Stimulated activated CD8-positive, alpha-beta memory T cell treated with anti-CD3 and anti-CD28 coated beads, Interleukin-7, amount 100 ng/mL, for 4 hours (primary cell): ENCODE data around the gene LCN10.

Experiments
- DNase-seq, 2 donors: peaks; one replicate each; pipeline ENCODE4 v3.0.0-alpha.2; 2020; ENCODE audit warnings: low read depth in 2 of 2

Gene LCN10

GRCh38 chr9:136738960-136739359 lies 3.8 kb downstream of the LCN10 start:
- DNase-seq, result no peak

DNA sequence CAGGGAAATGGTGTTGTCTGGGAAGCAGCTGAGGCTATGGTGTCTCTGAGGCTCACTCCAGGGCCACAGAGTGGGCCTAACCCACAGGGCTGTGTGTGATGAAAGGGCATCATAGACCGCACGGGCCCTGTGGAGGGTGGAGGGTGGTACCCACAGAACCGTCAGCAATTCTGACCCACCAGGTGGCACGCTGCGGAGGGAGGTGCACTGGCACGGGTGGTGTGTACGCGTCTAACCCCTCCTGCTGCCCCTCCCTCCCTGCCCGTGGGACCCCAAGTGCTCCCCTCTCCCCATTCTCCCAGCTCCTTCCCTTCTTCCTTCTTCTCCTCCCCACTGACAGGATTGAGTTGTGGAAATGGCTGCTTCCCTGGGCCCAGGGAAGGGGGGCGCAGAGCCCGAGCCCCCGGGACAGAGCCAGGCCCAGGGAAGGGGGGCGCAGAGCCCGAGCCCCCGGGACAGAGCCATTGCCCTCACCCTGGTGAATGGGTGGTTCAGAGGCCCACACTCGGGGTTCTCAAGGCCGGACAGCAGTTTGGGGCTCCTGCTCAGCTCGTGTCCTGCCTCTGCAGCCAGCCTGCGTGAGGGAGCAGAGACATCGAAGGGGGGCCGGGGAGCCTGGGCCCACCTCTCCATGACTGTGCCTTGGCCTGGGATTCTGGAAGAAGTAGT lies 6.8 kb downstream of the LCN10 start:
- no peak for DNase-seq

DNA sequence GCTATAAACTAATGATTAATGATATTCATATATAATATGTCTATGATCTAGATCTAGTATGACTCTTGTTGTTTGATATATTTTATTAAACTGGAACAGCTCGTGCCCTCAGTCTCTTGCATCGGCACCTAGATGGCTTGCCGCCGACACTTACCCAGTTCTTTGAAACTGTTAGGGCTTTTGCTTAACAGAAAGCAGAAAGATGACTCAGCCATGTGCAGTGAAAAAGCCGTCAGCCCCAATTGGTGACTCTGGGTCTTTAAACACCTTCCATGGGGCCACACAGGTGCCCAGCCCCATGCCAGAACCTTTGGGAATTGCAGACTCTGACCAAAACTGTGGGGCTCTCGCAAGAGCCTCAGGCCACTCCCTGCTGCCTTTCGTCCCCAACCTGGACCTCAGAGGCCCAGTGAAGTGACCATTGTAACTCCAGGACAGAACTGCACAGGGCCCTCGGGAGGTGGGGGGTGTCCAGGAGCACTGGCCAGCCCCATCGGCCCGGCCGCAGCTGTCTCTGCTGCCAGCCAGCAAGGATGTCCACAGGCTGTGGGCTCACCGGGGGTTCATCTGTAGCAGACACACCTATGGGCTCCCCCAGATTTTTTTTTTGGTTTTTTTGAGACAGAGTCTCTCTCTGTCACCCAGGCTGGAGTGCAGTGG lies 7.8 kb downstream of the LCN10 start:
- no peak for DNase-seq

DNA sequence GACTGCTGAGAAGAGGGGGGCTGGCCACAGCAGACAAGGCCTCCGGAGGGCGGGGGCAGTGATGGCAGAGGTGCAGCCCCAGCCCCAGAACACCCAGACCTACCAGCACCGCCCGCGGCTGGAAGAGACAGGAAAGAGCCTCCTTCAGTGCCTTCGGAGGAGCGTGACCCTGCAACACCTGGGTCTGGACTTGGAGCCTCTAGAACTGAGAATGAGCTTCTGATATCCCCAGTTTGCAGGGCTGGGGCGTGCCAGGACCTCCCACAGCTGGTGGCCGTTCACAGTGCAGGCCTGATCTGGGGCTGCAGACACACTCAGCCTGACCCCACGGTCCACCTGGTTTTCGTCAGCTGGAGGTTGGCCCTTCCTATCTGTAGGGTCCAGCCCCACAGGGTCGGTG lies 9.1 kb downstream of the LCN10 start:
- no peak for DNase-seq

- DNase-seq, result no peak
Observed at GRCh38 chr9:136732444-136733178, 10.1 kb downstream of the LCN10 start.

GRCh38 chr9:136729926-136730325 lies 12.8 kb downstream of the LCN10 start:
- no peak for DNase-seq

DNA sequence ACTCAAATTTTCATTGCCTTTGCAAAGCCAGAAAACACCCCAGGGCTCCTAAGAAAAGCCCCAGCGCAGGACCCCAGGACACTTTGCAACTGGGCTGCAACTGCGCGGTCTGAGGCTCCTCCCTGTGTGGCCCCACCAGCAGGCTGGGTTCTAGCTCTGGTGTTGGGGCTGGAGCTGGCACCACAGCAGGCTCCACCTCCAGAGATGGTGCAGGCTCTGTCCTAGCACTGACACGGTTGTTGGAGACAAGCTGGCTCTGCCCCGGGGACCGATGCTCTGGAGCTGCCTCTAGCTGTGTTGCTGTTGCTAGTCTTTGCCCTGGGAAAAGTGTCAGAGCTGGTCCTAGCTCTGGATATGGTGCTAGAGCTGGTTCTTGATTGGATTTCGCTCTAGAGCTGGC lies 13.6 kb downstream of the LCN10 start:
- no peak for DNase-seq

DNA sequence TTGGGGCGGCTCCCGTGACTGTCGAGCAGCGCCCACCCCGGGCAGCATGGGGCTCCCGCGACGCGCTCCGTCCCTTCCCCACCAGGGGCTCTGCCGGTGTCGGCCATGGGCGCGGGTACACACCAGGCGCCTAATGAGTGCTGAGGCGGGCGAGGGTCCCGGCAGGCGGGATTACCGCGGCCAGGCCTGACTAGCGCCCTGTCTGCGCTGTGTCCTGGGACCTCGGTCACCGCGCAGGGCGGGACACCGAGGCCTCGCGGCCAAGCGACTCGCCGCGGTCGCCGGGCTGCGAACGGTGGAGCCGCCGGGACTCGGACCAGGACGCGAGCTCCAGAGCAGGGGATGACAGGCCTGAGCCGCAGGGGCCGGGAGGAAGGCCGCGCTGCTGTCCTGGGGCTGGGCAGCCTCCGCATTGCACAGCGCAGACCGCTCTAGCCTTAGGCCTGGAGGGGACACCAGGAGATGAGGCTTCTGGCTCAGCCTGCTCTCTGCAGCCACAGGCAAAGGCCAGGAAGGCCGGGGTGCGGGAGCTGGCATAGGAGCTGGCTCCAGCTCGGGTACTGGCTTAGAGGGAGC lies 14.1 kb downstream of the LCN10 start:
- DNase-seq, result no peak

GRCh38 chr9:136728080-136728547 lies 14.6 kb downstream of the LCN10 start:
- peak; percentile 83 to 88 for DNase-seq

DNA sequence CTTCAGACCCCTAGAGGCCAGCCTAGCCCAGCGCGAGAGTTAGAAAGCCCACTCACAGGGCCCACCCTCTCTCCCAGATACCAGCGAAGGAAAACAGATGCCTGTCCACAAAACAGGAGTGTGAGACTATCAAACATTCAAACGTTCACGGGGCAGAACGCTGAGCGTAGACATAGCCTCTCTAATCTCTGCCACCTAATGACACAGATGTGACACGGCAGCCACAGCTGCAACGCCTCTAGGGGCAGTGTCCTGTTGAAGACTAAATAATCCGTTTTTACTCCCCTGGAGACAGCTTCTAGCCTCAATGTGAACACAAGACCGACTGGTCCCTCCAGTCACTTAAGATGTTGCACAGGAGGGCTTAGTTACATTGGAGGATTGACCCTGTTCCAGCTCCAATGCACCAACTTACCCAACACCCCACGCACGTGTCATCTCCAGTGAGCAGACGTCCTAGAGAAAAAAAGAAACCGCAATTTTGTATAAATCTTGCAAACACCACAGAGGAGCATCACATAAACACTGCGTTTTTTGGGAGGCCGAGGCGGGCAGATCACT lies 16.0 kb downstream of the LCN10 start:
- no peak for DNase-seq

- no peak for DNase-seq
Observed at GRCh38 chr9:136726118-136726517, 16.6 kb downstream of the LCN10 start.

- no peak for DNase-seq
Observed at GRCh38 chr9:136725612-136726011, 17.1 kb downstream of the LCN10 start.

DNA sequence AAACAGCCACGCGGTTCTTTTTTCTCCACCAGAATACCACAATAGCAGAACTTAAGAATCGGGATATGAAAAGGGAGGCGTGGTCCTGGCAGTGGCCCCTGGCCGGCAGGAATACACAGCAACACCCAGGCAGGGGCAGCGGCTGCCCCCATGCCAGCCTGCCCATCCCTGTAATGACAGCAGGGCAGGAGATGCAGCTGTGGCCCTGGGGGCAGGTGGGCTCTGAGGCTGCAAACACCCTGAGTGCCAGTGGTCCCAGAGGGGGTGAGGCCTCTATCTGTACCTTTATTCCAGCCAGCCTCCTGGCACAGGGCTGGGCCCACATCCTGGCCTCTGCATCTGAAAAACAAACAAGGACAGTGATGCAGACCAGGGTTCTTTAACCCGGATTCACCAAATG lies 18.0 kb downstream of the LCN10 start:
- DNase-seq, result no peak

GRCh38 chr9:136723989-136724388 lies 18.8 kb downstream of the LCN10 start:
- no peak for DNase-seq

GRCh38 chr9:136723362-136723976 lies 19.3 kb downstream of the LCN10 start:
- no peak for DNase-seq

- DNase-seq, result no peak
Observed at GRCh38 chr9:136722969-136723356, 19.8 kb downstream of the LCN10 start.

DNA sequence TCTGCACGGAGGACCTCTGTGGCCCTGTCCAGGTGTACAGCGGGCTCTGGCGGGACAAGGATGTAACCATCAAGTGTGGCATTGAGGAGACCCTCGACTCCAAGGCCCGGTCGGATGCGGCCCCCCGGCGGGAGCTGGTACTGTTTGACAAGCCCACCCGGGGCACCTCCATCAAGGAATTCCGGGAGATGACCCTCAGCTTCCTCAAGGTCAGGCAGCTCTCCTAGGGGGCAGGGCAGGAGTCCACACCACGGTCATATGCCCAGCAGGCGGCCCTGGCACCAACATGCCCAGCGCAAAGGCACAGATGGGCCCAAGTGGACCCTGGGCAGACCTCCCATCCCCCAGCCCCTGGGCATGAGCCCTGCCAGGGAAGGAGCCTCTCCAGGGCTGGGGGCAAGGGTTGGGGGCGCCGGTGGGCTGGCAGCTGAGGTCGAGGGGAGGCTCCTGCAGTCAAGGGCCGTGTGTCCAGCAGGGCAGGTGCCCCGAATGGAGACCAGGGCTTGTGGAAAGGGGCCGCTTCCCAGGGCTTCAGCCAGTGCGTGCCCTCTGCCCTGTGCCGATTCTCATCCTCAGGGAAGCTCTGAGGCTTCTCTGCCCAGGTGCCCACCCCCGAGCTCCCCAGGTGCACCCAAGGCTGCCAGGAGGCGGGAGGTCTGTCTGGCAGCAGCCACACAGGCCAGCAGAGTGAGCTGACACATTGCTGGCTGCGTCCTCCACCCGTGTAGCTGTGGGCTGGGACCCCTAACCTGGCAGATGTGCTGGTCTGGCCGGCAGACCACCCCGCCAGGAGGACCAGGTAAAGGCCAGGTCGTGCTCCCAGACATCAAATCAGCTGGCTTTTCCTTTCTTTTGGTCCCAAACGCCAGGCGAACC lies 20.4 kb downstream of the LCN10 start:
- no peak for DNase-seq

DNA sequence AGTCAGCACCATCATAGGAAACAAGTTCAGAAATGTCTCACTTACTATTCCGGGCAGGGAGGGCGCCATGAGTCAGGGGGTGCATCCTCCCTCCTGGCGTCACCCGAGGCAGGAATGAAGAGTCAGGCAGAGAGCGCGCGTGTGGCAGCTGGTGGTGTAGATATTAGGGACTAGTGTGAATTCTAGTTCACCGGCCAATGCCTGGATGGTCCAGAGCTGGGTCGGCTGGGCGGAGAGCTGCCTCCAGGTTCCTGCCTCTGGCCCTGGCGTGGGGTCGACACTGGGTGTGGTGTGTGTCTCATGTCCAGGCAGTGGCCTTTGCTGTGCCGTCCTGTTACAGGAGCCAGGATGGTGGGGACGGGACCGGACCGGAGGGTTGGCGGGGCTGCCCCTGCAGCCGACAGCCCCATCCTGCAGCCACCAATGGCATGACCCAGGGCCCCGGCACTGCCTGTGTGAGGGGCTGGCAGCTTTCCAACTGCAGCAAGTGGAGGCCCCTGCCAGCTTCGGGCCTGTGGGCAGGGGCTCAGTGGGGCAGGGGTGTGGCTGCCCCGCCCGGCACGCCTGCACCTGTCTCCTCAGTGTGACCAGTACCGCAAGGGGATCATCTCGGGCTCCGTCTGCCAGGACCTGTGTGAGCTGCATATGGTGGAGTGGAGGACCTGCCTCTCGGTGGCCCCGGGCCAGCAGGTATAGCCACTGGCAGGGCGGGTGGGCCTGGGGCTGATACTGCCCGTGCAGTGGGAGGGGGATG lies 21.2 kb downstream of the LCN10 start:
- DNase-seq, result no peak

DNA sequence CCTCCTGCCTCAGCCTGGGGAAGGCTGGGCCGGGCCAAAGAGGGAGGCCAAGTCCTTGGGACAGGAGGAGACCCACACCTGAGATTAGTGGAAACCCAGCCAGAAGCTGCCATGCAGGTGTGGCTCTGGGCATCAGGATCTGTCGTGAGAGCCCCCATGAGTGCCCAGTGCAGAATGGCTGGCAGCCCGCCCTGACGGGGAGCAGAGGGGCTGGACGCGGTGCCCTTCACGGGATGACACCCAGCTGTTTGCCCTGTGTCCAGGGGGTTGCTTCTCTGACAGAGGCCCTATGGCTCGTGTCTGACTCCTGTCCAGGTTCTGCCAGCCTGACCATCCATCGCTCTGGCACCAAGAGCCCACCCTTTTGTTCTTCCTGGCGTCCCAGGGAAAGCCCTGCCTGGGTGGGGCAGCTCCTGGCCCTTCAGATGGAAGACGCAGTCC lies 21.8 kb downstream of the LCN10 start:
- no peak for DNase-seq
